Keratinocyte (primary cell): ENCODE results near the gene EPB41L2. TPM values are rescaled to one million over a fixed set of nuclear protein-coding genes. Genes with fewer than 3 reads are reported as not detected.

Source experiments
- DNase-seq: peaks from one replicate; pipeline ENCODE4 v3.0.0-alpha.2; 2011; ENCODE audit warnings: low read depth, missing footprints, low spot score
- FAIRE-seq: peaks from 2 replicates; lab custom pipeline; 2011; peaks lifted over from hg19 to GRCh38; lab: Jason Lieb, UNC
- H2AFZ ChIP-seq: 2 replicates; pipeline ENCODE4 v1.6.0; 2012; ENCODE audit warnings: low read length, control low read depth, inconsistent platforms; ENCODE audit not compliant: control insufficient read depth
- H3K27ac ChIP-seq: 2 replicates; pipeline ENCODE4 v1.5.1; 2011; ENCODE audit warnings: low read length; ENCODE audit not compliant: control insufficient read depth, insufficient read depth
- H3K27me3 ChIP-seq: 3 replicates; pipeline ENCODE4 v1.6.0; 2011; ENCODE audit warnings: low read length; ENCODE audit not compliant: control insufficient read depth, insufficient read depth; ENCODE audit errors: extremely low read depth
- H3K36me3 ChIP-seq, 2 experiments: 2 replicates in 1 of 2; 3 replicates in 1 of 2; pipeline ENCODE4 v1.5.1; 2011; ENCODE audit warnings: low read length in 2 of 2, mild to moderate bottlenecking in 1 of 2; ENCODE audit not compliant: control insufficient read depth in 2 of 2, insufficient read depth in 2 of 2; ENCODE audit errors: extremely low read depth in 1 of 2
- H3K4me1 ChIP-seq: 3 replicates; pipeline ENCODE4 v1.5.1; 2011; ENCODE audit warnings: low read length; ENCODE audit not compliant: control insufficient read depth, insufficient read depth; ENCODE audit errors: extremely low read depth
- H3K4me2 ChIP-seq: 3 replicates; pipeline ENCODE4 v1.6.0; 2011; ENCODE audit warnings: low read depth, low read length; ENCODE audit not compliant: control insufficient read depth, insufficient read depth; ENCODE audit errors: extremely low read depth
- H3K4me3 ChIP-seq, 3 experiments: fragments of 200-600 bp in 1 of 3; sonication (generic) in 1 of 3; 2 replicates in 2 of 3; 3 replicates in 1 of 3; pipeline ENCODE4 v1.5.1; 2011 to 2016; ENCODE audit warnings: low read length in 3 of 3, mild to moderate bottlenecking in 3 of 3, control low read depth in 2 of 3, inconsistent platforms in 1 of 3, low read depth in 1 of 3, mixed read lengths in 1 of 3, mixed run types in 1 of 3, moderate library complexity in 1 of 3; ENCODE audit not compliant: control insufficient read depth in 2 of 3, insufficient read depth in 2 of 3; ENCODE audit errors: extremely low read depth in 1 of 3
- H3K79me2 ChIP-seq: 2 replicates; pipeline ENCODE4 v1.6.0; 2012; ENCODE audit warnings: low read length; ENCODE audit not compliant: control insufficient read depth, insufficient read depth
- H3K9ac ChIP-seq: 3 replicates; pipeline ENCODE4 v1.6.0; 2011; ENCODE audit warnings: low read length; ENCODE audit not compliant: control insufficient read depth, insufficient read depth; ENCODE audit errors: extremely low read depth
- H3K9me1 ChIP-seq: 3 replicates; pipeline ENCODE4 v1.6.0; 2011; ENCODE audit warnings: low read length; ENCODE audit not compliant: control insufficient read depth, insufficient read depth; ENCODE audit errors: extremely low read depth
- H3K9me3 ChIP-seq: 2 replicates; pipeline ENCODE4 v1.5.1; 2012; ENCODE audit warnings: low read depth, low read length; ENCODE audit not compliant: control insufficient read depth
- H4K20me1 ChIP-seq: 3 replicates; pipeline ENCODE4 v1.6.0; 2011; ENCODE audit warnings: low read length; ENCODE audit not compliant: control insufficient read depth, insufficient read depth; ENCODE audit errors: extremely low read depth
- EZH2 ChIP-seq: IDR thresholded peaks from one replicate; pipeline ENCODE4 v1.6.1; 2012; ENCODE audit warnings: inconsistent platforms, mild to moderate bottlenecking, low read length, moderate library complexity
- dilution Hi-C: fragments of 300-500 bp; cut with MboI; formaldehyde crosslinking; loops from one replicate; pipeline ENCODE4 v1.7.0; 2020; ENCODE audit warnings: low sequenced_read_pairs; ENCODE audit not compliant: extremely low pct_ligation_motif_present
- polyA plus RNA-seq, 5 experiments: library from polyadenylated mRNA; depleted of rRNA in 3 of 5; stranded (reverse) in 3 of 5; stranded (forward) in 1 of 5; unstranded in 1 of 5; fragments of >200 nt; gene quantifications; 1 replicate in 1 of 5; 2 replicates in 3 of 5; 3 replicates in 1 of 5; pipeline versions ENCODE4 v1.2.1 to v1.2.3, GENCODE V29; 2011 to 2012; ENCODE audit warnings: missing spikeins in 2 of 5, low read depth in 1 of 5, low replicate concordance in 1 of 5
- TF ChIP-seq, protein P1 (sequence below), 3 experiments: IDR thresholded peaks in 1 of 3; conservative IDR thresholded peaks in 1 of 3; optimal IDR thresholded peaks in 1 of 3; 2 replicates in 2 of 3; 3 replicates in 1 of 3; pipeline versions ENCODE3 to v1.5.1; 2011; ENCODE audit warnings: low read length in 3 of 3, mild to moderate bottlenecking in 3 of 3, moderate library complexity in 2 of 3, control low read depth in 1 of 3, inconsistent platforms in 1 of 3; ENCODE audit not compliant: insufficient read depth in 2 of 3; ENCODE audit errors: extremely low read depth in 1 of 3

EPB41L2 gene
- polyA plus RNA-seq, 1 donor (not counting 4 experiments of a cell fraction or from before 2014, with no cell fraction given): 22.0 TPM

DNA sequence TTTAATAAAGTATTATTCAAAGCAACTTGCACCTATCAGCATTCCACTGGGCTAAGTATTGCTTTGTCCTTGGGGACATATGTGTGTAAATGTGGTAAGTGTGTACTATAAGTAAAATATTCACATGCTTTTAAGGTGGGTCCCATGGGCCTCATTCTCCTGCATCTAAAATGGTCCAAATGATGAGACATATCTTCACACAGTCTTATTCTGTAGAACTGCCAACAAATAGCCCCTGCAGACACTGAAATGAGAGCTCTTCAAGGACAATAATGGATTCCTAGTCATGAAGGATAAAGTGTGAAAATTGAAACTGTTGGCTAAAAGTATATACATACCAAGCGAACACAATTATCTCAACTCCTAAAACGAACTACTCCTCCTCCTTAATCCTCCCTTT is 154.1 kb downstream of the EPB41L2 start:
- H2AFZ ChIP-seq: no peak overlapping the region
- no peak for TF ChIP-seq EZH2
- TF ChIP-seq, protein P1, sequence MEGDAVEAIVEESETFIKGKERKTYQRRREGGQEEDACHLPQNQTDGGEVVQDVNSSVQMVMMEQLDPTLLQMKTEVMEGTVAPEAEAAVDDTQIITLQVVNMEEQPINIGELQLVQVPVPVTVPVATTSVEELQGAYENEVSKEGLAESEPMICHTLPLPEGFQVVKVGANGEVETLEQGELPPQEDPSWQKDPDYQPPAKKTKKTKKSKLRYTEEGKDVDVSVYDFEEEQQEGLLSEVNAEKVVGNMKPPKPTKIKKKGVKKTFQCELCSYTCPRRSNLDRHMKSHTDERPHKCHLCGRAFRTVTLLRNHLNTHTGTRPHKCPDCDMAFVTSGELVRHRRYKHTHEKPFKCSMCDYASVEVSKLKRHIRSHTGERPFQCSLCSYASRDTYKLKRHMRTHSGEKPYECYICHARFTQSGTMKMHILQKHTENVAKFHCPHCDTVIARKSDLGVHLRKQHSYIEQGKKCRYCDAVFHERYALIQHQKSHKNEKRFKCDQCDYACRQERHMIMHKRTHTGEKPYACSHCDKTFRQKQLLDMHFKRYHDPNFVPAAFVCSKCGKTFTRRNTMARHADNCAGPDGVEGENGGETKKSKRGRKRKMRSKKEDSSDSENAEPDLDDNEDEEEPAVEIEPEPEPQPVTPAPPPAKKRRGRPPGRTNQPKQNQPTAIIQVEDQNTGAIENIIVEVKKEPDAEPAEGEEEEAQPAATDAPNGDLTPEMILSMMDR (optimal IDR thresholded peaks at IDR 0.05 in 1 of 3, IDR thresholded peaks at IDR 0.05 in 1 of 3, conservative IDR thresholded peaks at IDR 0.05 in 1 of 3; ENCODE audit: extremely low read depth in 1 of 3, insufficient read depth in 2 of 3, low read length in 3 of 3): no peak
- H3K36me3 ChIP-seq: no peaks in the 10 kb centered on the region
- no peak for DNase-seq
- H4K20me1 ChIP-seq: no peaks in the 10 kb centered on the region
- FAIRE-seq: no peak
- H3K27ac ChIP-seq: no peak overlapping the region
- H3K9ac ChIP-seq: no peak overlapping the region
- no peak overlapping the region for H3K4me3 ChIP-seq
- dilution Hi-C loops: no loop called here
- no peaks in the 10 kb centered on the region for H3K27me3 ChIP-seq
- H3K9me3 ChIP-seq: no peaks in the 10 kb centered on the region
- H3K9me1 ChIP-seq: no peaks in the 10 kb centered on the region
- no peaks in the 10 kb centered on the region for H3K4me1 ChIP-seq
- no peaks in the 10 kb centered on the region for H3K79me2 ChIP-seq
- H3K4me2 ChIP-seq: no peak overlapping the region

DNA sequence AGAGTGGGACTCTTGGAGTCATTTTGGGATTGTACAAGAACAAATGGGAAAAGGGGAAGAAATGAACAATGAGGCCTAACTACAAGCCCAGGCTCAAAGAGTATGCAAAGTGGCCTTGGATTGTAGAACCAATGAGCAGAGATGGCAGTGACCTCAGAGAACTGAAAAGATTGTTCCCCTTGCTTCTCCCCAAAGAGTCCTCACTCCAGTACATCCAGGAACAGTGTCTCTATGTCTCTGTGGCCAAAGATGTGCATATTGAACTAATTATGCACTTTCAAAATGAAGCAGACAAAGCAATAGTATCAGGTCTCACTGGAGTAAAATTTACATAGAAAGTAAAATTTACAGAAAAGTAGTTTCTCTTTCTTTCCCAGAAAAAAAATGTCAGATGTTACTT is 154.9 kb downstream of the EPB41L2 start:
- no peaks in the 10 kb centered on the region for H3K9me3 ChIP-seq
- no peak overlapping the region for H3K4me2 ChIP-seq
- H2AFZ ChIP-seq: no peak overlapping the region
- H3K4me1 ChIP-seq: no peaks in the 10 kb centered on the region
- no peak for TF ChIP-seq EZH2
- TF ChIP-seq, protein P1 (optimal IDR thresholded peaks at IDR 0.05 in 1 of 3, IDR thresholded peaks at IDR 0.05 in 1 of 3, conservative IDR thresholded peaks at IDR 0.05 in 1 of 3; ENCODE audit: extremely low read depth in 1 of 3, insufficient read depth in 2 of 3, low read length in 3 of 3): no peak
- dilution Hi-C loops: no loop called here
- no peak overlapping the region for H3K4me3 ChIP-seq
- H3K9ac ChIP-seq: no peak overlapping the region
- no peak overlapping the region for H3K27ac ChIP-seq
- no peaks in the 10 kb centered on the region for H3K36me3 ChIP-seq
- DNase-seq (no peak), FAIRE-seq (no peak)
- no peaks in the 10 kb centered on the region for H3K27me3 ChIP-seq
- no peaks in the 10 kb centered on the region for H3K9me1 ChIP-seq
- no peaks in the 10 kb centered on the region for H3K79me2 ChIP-seq
- H4K20me1 ChIP-seq: no peaks in the 10 kb centered on the region
